Measurements from ENCODE around the gene MCTP1.
A peak's percentile ranks its signal among the peaks of the same experiment; 100 is the strongest.
"Not testable (repeated sequence)": the region's sequence is repeated elsewhere in the genome, so short reads cannot be mapped to it uniquely, and the experiment has no call there.

MCTP1 gene

DNA sequence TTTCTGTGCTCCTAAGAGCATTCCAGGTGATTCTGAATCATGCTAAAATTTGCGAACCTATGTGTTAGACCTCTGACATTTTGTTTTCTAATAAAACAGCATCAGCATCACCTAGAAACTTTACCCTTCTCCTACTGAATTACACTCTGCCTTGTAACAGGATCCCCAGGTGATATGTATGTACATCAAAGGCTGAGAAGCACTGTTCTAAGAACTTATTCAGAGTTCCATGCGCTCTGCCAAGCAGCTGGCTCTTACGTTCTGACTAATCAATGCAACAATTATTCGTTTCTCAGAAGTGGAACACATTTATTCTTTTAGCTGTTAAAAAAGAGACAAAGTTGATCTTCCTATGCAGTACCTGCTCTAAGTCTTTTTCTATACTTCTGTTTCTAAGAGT, 437.9 kb downstream of the MCTP1 start:
- TF ChIP-seq, protein P1, sequence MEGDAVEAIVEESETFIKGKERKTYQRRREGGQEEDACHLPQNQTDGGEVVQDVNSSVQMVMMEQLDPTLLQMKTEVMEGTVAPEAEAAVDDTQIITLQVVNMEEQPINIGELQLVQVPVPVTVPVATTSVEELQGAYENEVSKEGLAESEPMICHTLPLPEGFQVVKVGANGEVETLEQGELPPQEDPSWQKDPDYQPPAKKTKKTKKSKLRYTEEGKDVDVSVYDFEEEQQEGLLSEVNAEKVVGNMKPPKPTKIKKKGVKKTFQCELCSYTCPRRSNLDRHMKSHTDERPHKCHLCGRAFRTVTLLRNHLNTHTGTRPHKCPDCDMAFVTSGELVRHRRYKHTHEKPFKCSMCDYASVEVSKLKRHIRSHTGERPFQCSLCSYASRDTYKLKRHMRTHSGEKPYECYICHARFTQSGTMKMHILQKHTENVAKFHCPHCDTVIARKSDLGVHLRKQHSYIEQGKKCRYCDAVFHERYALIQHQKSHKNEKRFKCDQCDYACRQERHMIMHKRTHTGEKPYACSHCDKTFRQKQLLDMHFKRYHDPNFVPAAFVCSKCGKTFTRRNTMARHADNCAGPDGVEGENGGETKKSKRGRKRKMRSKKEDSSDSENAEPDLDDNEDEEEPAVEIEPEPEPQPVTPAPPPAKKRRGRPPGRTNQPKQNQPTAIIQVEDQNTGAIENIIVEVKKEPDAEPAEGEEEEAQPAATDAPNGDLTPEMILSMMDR (IDR thresholded peaks at IDR 0.05; ENCODE audit: insufficient read depth, low read depth, low read length, missing control alignments), result no peak
- no peak overlapping the region for H3K4me3 ChIP-seq (ENCODE audit: low read depth, low read length)
- DNase-seq (ENCODE audit: low read depth), result no peak

DNA sequence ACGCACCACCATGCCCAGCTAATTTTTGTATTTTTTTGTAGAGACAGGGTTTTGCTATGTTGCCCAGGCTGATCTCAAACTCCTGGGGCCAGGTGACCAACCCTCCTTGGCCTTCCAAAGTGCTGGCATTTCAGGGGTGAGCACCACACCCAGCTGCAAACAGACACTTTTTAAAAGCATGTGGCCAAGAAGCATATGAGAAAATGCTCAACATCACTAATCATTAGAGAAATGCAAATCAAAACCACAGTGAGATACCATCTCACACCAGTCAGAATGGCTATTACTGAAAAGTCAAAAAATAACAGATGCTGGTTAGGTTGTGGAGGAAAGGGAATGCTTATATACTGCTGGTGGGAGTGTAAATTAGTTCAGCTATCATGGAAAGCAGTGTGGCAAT, 439.2 kb downstream of the MCTP1 start:
- H3K4me3 ChIP-seq (ENCODE audit: low read depth, low read length); DNase-seq (ENCODE audit: low read depth): not testable (repeated sequence)

DNA sequence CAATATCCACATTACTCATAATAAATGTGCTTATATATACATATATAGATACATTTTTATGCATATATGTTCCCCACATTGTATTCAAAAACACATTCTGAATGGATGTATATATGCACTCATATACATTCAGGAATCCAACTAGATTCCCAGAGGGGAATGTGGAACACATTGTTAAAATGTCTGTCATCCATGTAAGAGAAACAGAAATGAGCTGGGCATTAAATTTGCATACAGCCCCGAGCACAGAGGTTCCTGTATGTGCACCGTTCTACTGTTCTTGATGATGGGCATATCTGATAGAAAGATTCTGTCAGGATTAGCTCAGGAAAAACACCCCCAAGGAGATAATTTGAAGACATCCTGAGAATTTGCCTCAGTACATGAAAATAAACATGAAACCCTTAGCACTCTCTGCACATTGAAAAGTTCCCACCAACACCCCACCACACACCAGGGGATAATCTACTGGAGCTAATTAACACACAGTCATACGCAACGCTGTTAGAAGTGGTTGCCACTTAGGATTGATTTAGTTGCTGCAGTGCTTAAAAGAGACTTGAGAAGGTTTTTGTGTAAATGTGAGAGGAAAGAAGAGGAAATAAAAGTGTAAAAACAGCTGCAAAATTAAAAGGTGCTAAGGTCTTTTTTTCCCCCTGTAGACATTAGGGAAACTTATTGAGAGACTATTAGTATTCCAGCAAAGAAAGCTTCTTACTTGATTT, 443.1 kb downstream of the MCTP1 start:
- no peak for DNase-seq (ENCODE audit: low read depth)
- TF ChIP-seq, protein P1 (IDR thresholded peaks at IDR 0.05; ENCODE audit: insufficient read depth, low read depth, low read length, missing control alignments), result no peak

DNA sequence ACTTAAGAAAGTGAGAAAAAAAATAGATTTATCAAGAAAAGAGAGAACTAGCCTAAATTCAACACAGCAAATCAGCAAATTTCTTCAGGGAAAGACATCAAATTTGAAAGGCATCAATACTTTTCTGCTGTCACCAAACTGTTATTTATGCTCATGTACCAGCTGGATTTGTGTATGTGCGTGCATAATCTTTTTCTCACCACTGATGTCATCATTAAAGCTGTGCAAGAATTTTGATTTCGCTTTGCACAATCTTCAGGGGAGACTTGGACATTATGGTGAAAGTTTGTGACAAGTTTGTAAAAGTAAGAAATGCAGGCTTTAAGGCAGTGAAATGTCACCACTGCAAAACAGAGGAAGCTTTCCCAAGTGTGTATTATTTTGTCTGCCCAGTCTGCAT, 451.0 kb downstream of the MCTP1 start:
- TF ChIP-seq, protein P1 (IDR thresholded peaks at IDR 0.05; ENCODE audit: insufficient read depth, low read depth, low read length, missing control alignments), result no peak
- no peak overlapping the region for H3K4me3 ChIP-seq (ENCODE audit: low read depth, low read length)
- no peak for DNase-seq (ENCODE audit: low read depth)

More for the DNA sequence above, 443.1 kb downstream of the MCTP1 start:
- no peak overlapping the region for H3K4me3 ChIP-seq (ENCODE audit: low read depth, low read length)

DNA sequence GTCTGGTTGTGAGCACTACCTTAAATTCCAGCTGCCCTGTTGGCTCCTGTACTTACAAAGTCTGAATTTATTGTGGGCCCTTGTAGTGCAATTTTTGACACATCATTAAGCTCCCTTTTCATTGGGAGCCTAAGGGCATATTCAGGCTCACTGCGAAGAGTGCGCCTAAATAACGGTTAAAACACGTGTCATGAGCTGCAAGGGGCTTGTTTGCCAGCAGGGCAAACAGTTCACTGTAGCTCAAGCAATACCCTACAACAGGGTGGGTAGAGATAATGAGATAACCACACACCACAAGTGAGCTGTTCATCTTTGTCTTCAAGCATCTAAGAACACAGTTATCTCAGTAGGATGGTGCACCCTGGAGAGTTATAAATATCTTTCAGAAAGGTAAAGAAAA, 452.2 kb downstream of the MCTP1 start:
- DNase-seq (ENCODE audit: low read depth), result no peak
- TF ChIP-seq, protein P1 (IDR thresholded peaks at IDR 0.05; ENCODE audit: insufficient read depth, low read depth, low read length, missing control alignments), result no peak
- H3K4me3 ChIP-seq (ENCODE audit: low read depth, low read length), result no peak overlapping the region

DNA sequence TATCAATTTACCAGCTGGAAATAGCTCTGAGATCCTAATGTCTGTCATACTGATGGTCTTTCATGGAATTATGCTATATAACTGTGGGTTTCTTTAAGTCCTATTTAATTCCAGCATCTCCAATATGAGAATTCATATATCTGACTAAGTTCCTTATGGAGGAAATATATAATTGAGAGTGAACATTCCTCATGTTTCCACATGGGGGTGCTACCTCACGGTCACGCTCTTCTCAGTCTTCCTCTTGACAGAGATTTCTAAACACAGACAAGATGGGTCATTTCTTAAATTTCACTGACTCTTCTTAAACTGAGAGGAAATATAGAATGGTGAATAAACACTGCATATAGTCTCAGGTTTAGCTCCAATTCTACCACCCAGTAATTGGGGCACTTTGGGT, 454.4 kb downstream of the MCTP1 start:
- peak; percentile 14 for DNase-seq (ENCODE audit: low read depth)
- H3K4me3 ChIP-seq (ENCODE audit: low read depth, low read length), result no peak overlapping the region
- TF ChIP-seq, protein P1 (IDR thresholded peaks at IDR 0.05; ENCODE audit: insufficient read depth, low read depth, low read length, missing control alignments), result peak; percentile 37

DNA sequence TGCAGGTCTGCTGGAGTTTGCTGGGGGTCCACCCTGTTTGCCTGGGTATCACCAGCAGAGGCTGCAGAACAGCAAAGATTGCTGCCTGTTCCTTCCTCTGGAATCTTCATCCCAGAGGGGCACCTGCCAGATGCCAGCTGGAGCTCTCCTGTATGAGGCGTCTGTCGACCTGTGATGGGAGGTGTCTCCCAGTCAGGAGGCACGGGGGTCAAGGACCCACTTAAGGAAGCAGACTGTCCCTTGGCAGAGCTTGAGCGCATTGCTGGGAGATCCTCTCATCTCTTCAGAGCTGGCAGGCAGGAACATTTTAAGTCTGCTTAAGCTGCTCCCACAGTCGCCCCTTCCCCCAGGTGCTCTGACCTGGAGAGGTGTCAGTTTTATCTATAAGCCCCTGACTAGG, 456.7 kb downstream of the MCTP1 start:
- not testable (repeated sequence) for H3K4me3 ChIP-seq (ENCODE audit: low read depth, low read length); DNase-seq (ENCODE audit: low read depth)

DNA sequence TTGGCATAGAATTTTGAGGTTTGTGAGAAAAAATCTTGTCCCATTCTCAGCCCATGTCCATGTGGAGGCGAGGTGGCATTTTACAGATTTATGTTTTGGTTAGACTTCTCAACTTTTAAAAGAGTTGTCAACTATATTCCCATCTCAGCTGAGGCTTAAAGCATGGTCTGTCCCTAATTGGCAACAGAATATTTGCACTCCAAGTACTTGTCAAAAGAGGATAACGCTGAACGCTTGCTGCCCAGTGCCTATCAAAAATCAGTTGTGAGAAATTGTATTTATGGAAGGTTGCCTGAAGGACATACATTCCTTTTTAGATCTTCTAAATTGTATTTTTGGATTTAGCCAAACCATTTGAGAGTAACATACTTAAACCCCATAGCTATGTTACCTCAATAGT, 464.4 kb downstream of the MCTP1 start:
- H3K4me3 ChIP-seq (ENCODE audit: low read depth, low read length), result no peak overlapping the region
- TF ChIP-seq, protein P1 (IDR thresholded peaks at IDR 0.05; ENCODE audit: insufficient read depth, low read depth, low read length, missing control alignments), result no peak
- no peak for DNase-seq (ENCODE audit: low read depth)
